HG03175 (cell line): ENCODE data around the gene LCNL1.

Experiments
- ATAC-seq: cut with Tn5 transposase; IDR thresholded peaks from one replicate; pipeline ENCODE4 v1.9.1; 2021; ENCODE audit warnings: mild to moderate bottlenecking, moderate library complexity; ENCODE audit not compliant: unreplicated experiment

LCNL1 gene

GRCh38 chr9:136958473-136958872, 24.3 kb upstream of the LCNL1 start:
- ATAC-seq, result no peak

- ATAC-seq, result no peak
Observed at GRCh38 chr9:136958898-136959850, 23.6 kb upstream of the LCNL1 start.

GRCh38 chr9:136960212-136960937, 22.4 kb upstream of the LCNL1 start:
- no peak for ATAC-seq

GRCh38 chr9:136960938-136961275, 21.9 kb upstream of the LCNL1 start:
- no peak for ATAC-seq

- ATAC-seq, result no peak
Observed at GRCh38 chr9:136961279-136962065, 21.3 kb upstream of the LCNL1 start.

DNA sequence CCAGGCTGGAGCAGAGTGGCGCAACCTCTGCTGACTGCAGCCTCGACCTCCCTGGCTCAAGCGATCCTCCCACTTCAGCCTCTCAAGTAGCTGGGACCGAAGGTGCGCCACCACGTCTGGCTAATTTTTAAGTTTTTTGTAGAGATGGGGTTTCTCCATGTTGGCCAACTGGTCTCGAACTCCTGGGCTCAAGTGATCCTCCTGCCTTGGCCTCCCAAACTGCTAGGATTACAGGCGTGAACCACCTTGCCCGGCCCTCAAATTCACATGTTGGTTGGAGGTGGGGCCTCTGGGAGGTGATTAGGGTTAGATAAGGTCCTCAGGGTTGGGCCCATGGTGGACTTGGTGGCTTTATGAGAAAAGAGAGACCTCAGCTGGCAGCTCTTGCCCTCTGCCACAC, 20.6 kb upstream of the LCNL1 start:
- no peak for ATAC-seq

GRCh38 chr9:136962701-136963248, 20.0 kb upstream of the LCNL1 start:
- no peak for ATAC-seq

GRCh38 chr9:136963341-136963740, 19.5 kb upstream of the LCNL1 start:
- no peak for ATAC-seq

GRCh38 chr9:136963751-136964150, 19.0 kb upstream of the LCNL1 start:
- no peak for ATAC-seq

- ATAC-seq, result no peak
Observed at GRCh38 chr9:136964171-136964689, 18.6 kb upstream of the LCNL1 start.

DNA sequence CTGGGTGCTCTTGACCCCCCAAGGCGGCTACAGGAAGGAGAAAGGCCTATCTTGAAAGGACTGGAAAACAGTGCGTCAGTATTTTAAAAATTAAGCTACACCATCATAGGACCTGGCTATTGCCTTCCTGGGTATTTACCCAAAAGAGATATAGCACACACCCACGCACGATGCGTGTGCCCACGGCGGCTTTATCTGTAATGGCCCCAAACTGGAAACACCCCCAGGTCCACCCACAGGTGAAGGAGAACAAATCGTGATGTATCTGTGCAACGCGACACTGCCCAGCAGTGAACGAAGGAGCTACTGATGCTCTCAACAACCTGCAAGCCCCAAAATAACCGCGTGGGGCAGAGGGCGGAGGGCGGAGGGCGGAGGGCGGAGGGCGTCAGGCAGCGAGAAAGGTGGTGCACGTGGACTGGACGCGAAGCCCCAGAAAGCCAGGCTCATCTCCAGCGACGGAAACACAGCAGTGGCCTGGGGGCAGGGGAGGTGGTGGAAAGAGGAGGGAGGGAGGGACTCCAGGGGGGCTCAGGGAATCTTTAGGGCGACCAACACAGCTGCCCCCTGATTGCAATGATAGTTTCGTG, 17.9 kb upstream of the LCNL1 start:
- no peak for ATAC-seq

- no peak for ATAC-seq
Observed at GRCh38 chr9:136965771-136966484, 16.9 kb upstream of the LCNL1 start.

- ATAC-seq, result no peak
Observed at GRCh38 chr9:136968333-136969127, 14.3 kb upstream of the LCNL1 start.

DNA sequence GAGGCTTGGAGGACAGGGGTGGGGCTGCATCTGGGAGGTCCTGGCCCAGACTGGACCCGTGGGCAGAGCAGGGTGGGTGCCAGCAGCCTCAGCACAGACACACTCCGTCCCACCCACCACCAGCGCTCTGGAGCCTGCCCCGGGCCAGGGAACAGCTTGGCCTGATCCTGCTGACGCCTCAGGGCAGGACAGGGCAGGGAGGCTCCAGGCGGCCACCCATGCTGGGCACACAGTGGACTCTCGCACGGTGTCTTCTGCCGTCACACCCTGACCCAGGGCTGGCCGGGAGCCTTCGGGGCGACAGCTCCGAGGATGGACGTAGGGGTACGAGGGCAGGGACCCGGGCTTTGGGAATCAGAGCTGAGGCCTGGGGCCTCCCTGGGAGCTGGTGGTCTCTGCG, 13.6 kb upstream of the LCNL1 start:
- ATAC-seq, result no peak

DNA sequence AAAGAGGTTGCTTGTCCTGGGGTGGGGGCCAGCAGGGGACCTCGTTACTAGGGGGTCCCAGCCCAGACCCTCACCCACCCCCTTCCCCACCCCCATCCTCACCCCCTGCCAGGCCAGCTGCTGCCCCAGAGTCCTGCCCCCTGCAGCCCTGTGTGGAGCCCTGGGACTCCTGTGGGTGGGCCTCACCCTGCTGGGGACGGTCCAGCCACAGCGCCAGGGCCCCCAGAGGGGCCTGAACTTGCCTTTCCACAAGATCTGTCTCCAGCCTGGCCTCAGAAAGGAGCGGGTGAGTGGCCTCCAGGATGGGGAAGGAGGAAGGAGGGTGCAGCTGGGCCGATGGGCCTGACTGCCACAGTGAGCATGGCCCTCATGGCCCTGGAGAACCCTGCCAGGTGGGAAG, 13.0 kb upstream of the LCNL1 start:
- no peak for ATAC-seq

GRCh38 chr9:136970361-136970760, 12.4 kb upstream of the LCNL1 start:
- ATAC-seq, result no peak

GRCh38 chr9:136971746-136972145, 11.0 kb upstream of the LCNL1 start:
- no peak for ATAC-seq

- ATAC-seq, result no peak
Observed at GRCh38 chr9:136972335-136972734, 10.5 kb upstream of the LCNL1 start.

GRCh38 chr9:136972743-136973142, 10.1 kb upstream of the LCNL1 start:
- no peak for ATAC-seq
